Left lobe of liver (tissue), 2 donors: ENCODE results near the gene TXNDC16. TPM values are rescaled to one million over a fixed set of nuclear protein-coding genes. Genes with fewer than 3 reads are reported as not detected.
"Not testable (repeated sequence)": the region's sequence is repeated elsewhere in the genome, so short reads cannot be mapped to it uniquely, and the experiment has no call there.

Experiments used
- ATAC-seq: fragments of 200-7000 bp; cut with Tn5 transposase; one replicate; pipeline ENCODE4 v1.9.1; 2020; ENCODE audit warnings: mild to moderate bottlenecking, moderate library complexity
- DNase-seq: peaks from one replicate; pipeline ENCODE4 v3.0.0-alpha.2; 2020; ENCODE audit warnings: low spot score
- total RNA-seq: library from RNA; stranded (reverse); gene quantifications from one replicate; pipeline ENCODE4 v1.2.1, GENCODE V29; 2021
- donor health status: DM: no; HTN: no; CAD: no; lungs with moderate emphysema.
- donor health status: DM: no; HTN: yes; CAD: no.

TXNDC16 gene
- total RNA-seq, 1 donor from 2014 or later: 2.9 TPM

GRCh38 chr14:52545584-52546317, 6.6 kb downstream of the TXNDC16 start:
- no peak for ATAC-seq
- no peak for DNase-seq

GRCh38 chr14:52538623-52539022, 13.7 kb downstream of the TXNDC16 start:
- no peak for ATAC-seq

GRCh38 chr14:52536269-52536668, 16.0 kb downstream of the TXNDC16 start:
- ATAC-seq: no peak
- DNase-seq: no peak

More at GRCh38 chr14:52538623-52539022, 13.7 kb downstream of the TXNDC16 start:
- no peak for DNase-seq

GRCh38 chr14:52531481-52531880, 20.8 kb downstream of the TXNDC16 start:
- no peak for ATAC-seq
- no peak for DNase-seq

- no peak for ATAC-seq
- DNase-seq: no peak
Measured at GRCh38 chr14:52527052-52527451, 25.3 kb downstream of the TXNDC16 start.

GRCh38 chr14:52522581-52523345, 29.5 kb downstream of the TXNDC16 start:
- DNase-seq: no peak
- no peak for ATAC-seq

- DNase-seq (no peak), ATAC-seq (no peak)
Measured at GRCh38 chr14:52522033-52522432, 30.3 kb downstream of the TXNDC16 start.

- DNase-seq (no peak), ATAC-seq (no peak)
Measured at GRCh38 chr14:52514046-52514811, 38.1 kb downstream of the TXNDC16 start.

GRCh38 chr14:52513249-52513648, 39.1 kb downstream of the TXNDC16 start:
- no peak for DNase-seq
- no peak for ATAC-seq

GRCh38 chr14:52494444-52494843, 57.9 kb downstream of the TXNDC16 start:
- no peak for ATAC-seq
- DNase-seq: no peak

- no peak for ATAC-seq
- DNase-seq: no peak
Measured at GRCh38 chr14:52485350-52485960, 66.8 kb downstream of the TXNDC16 start.

- DNase-seq: no peak
- no peak for ATAC-seq
Measured at GRCh38 chr14:52481864-52482263, 70.4 kb downstream of the TXNDC16 start.

- ATAC-seq (peak; percentile 69), DNase-seq (no peak)
Measured at GRCh38 chr14:52473557-52473956, 78.7 kb downstream of the TXNDC16 start.

GRCh38 chr14:52472728-52473127, 79.6 kb downstream of the TXNDC16 start:
- ATAC-seq (no peak), DNase-seq (no peak)

GRCh38 chr14:52472251-52472650, 80.1 kb downstream of the TXNDC16 start:
- DNase-seq, ATAC-seq: not testable (repeated sequence)

GRCh38 chr14:52467515-52468266, 84.6 kb downstream of the TXNDC16 start:
- DNase-seq (no peak), ATAC-seq (no peak)

- no peak for DNase-seq
- no peak for ATAC-seq
Measured at GRCh38 chr14:52464175-52464574, 88.1 kb downstream of the TXNDC16 start.

- peak; percentile 85 for ATAC-seq
Measured at GRCh38 chr14:52463375-52463774, 88.9 kb downstream of the TXNDC16 start.

GRCh38 chr14:52461721-52462120, 90.6 kb downstream of the TXNDC16 start:
- DNase-seq (no peak), ATAC-seq (no peak)

More at GRCh38 chr14:52463375-52463774, 88.9 kb downstream of the TXNDC16 start:
- no peak for DNase-seq

- no peak for ATAC-seq
- no peak for DNase-seq
Measured at GRCh38 chr14:52458721-52459085, 93.6 kb downstream of the TXNDC16 start.
